HG03460 (cell line): ENCODE measurements around the gene GPC6.

Experiments
- ATAC-seq: cut with Tn5 transposase; IDR thresholded peaks from one replicate; pipeline ENCODE4 v1.9.1; 2021; ENCODE audit not compliant: unreplicated experiment

The GPC6 gene

GRCh38 chr13:94415500-94416237, 1189.1 kb downstream of the GPC6 start:
- no peak for ATAC-seq

GRCh38 chr13:94416454-94417080, 1190.0 kb downstream of the GPC6 start:
- ATAC-seq = no peak

GRCh38 chr13:94417294-94417693, 1190.7 kb downstream of the GPC6 start:
- ATAC-seq = no peak

GRCh38 chr13:94419304-94419924, 1192.8 kb downstream of the GPC6 start:
- ATAC-seq = no peak

GRCh38 chr13:94419925-94420305, 1193.3 kb downstream of the GPC6 start:
- no peak for ATAC-seq

- no peak for ATAC-seq
These were observed 1200.8 kb downstream of the GPC6 start for GRCh38 chr13:94427313-94427953.

GRCh38 chr13:94431574-94431973, 1205.0 kb downstream of the GPC6 start:
- ATAC-seq = no peak

GRCh38 chr13:94431987-94432386, 1205.4 kb downstream of the GPC6 start:
- no peak for ATAC-seq

- ATAC-seq = peak; percentile 59
These were observed 1206.7 kb downstream of the GPC6 start for GRCh38 chr13:94433055-94433961.

GRCh38 chr13:94435604-94436226, 1209.1 kb downstream of the GPC6 start:
- peak; percentile 52 for ATAC-seq

- ATAC-seq = no peak
These were observed 1218.2 kb downstream of the GPC6 start for GRCh38 chr13:94444826-94445225.

- ATAC-seq = no peak
These were observed 1227.7 kb downstream of the GPC6 start for GRCh38 chr13:94454334-94454733.

GRCh38 chr13:94454906-94455305, 1228.3 kb downstream of the GPC6 start:
- ATAC-seq = no peak

- no peak for ATAC-seq
These were observed 1228.8 kb downstream of the GPC6 start for GRCh38 chr13:94455414-94455813.
